SU-DHL-6 (cell line): ENCODE measurements around the gene TCF12.

ENCODE experiments used
- EZH2phosphoT487 ChIP-seq: fragments of 200-600 bp; sonication (generic), shearing (Covaris generic); conservative IDR thresholded peaks from 2 replicates; pipeline ENCODE4 v1.6.1; 2018; ENCODE audit warnings: mild to moderate bottlenecking, antibody characterized with exemption, low read length, moderate library complexity, mixed read lengths
- TF ChIP-seq, protein P1 (sequence below): fragments of 200-600 bp; sonication (generic); IDR thresholded peaks from one replicate; pipeline ENCODE4 v1.5.1; 2017; ENCODE audit warnings: antibody characterized with exemption, mild to moderate bottlenecking, low read length, moderate library complexity; ENCODE audit not compliant: insufficient read depth, poor library complexity, severe bottlenecking

DNA sequence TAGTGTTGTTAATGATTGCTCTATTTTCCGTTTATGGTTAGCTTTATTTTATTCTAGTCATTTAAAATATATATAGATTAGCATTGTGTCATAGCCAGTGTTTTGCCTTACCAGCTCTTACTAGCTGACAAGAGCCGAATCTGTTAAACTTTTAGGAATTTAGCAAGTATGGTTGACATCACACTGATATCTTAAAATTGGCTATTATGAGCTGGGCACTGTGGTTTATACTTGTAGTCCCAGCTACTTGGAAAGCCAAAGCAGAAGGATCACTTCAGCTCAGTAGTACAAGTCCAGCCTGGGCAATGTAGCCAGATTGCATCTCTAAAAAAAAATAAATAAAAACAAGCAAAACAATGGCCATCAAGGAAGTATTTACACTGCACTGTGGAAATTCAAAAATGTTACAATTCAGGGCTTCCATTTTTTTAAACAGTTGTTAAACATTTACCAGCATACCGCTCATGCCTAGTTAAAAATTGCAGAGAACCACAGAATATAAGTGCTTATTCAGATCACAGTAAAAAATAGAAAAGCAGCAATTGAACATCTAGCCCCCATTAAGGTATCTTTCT is 249.5 kb downstream of the TCF12 start:
- TF ChIP-seq, protein P1, sequence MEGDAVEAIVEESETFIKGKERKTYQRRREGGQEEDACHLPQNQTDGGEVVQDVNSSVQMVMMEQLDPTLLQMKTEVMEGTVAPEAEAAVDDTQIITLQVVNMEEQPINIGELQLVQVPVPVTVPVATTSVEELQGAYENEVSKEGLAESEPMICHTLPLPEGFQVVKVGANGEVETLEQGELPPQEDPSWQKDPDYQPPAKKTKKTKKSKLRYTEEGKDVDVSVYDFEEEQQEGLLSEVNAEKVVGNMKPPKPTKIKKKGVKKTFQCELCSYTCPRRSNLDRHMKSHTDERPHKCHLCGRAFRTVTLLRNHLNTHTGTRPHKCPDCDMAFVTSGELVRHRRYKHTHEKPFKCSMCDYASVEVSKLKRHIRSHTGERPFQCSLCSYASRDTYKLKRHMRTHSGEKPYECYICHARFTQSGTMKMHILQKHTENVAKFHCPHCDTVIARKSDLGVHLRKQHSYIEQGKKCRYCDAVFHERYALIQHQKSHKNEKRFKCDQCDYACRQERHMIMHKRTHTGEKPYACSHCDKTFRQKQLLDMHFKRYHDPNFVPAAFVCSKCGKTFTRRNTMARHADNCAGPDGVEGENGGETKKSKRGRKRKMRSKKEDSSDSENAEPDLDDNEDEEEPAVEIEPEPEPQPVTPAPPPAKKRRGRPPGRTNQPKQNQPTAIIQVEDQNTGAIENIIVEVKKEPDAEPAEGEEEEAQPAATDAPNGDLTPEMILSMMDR = no peak
- TF ChIP-seq EZH2phosphoT487 = no peak
